ENCODE data around the gene DPP8.

DNA sequence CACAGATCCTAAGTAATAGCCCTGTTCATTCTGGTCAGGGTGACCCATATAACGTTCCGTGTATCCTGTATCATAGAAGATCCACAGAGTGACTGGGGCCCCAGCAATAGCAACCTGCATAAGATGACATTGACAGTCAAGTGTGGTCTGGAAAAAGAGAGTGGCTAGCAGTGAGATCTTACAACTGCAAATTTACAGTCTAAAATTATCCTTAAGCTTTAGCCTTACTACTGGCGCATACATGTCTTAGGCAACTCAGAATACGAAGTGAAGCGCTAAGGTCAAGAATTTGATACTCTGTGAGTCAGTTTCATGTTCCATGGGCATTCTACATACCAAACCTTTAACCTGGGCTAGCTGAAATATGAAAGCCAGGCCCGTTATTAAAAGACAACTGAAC lies 65.5 kb downstream of the DPP8 start:
- TF ChIP-seq POLR2A (IDR thresholded peaks at IDR 0.05) (no peak), POLR2AphosphoS5 (IDR thresholded peaks at IDR 0.05) (no peak)
- TF ChIP-seq, protein P1, sequence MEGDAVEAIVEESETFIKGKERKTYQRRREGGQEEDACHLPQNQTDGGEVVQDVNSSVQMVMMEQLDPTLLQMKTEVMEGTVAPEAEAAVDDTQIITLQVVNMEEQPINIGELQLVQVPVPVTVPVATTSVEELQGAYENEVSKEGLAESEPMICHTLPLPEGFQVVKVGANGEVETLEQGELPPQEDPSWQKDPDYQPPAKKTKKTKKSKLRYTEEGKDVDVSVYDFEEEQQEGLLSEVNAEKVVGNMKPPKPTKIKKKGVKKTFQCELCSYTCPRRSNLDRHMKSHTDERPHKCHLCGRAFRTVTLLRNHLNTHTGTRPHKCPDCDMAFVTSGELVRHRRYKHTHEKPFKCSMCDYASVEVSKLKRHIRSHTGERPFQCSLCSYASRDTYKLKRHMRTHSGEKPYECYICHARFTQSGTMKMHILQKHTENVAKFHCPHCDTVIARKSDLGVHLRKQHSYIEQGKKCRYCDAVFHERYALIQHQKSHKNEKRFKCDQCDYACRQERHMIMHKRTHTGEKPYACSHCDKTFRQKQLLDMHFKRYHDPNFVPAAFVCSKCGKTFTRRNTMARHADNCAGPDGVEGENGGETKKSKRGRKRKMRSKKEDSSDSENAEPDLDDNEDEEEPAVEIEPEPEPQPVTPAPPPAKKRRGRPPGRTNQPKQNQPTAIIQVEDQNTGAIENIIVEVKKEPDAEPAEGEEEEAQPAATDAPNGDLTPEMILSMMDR (IDR thresholded peaks at IDR 0.05 in 8 of 11, conservative IDR thresholded peaks at IDR 0.05 in 3 of 11): no peak
